Endothelial cell of hepatic sinusoid (primary cell): ENCODE measurements around the gene GALT.

ENCODE experiments used
- in situ Hi-C: cut with HindIII; loops from 2 replicates; pipeline ENCODE4 v1.10.0; 2017; ENCODE audit warnings: low sequenced_read_pairs

GALT gene

DNA sequence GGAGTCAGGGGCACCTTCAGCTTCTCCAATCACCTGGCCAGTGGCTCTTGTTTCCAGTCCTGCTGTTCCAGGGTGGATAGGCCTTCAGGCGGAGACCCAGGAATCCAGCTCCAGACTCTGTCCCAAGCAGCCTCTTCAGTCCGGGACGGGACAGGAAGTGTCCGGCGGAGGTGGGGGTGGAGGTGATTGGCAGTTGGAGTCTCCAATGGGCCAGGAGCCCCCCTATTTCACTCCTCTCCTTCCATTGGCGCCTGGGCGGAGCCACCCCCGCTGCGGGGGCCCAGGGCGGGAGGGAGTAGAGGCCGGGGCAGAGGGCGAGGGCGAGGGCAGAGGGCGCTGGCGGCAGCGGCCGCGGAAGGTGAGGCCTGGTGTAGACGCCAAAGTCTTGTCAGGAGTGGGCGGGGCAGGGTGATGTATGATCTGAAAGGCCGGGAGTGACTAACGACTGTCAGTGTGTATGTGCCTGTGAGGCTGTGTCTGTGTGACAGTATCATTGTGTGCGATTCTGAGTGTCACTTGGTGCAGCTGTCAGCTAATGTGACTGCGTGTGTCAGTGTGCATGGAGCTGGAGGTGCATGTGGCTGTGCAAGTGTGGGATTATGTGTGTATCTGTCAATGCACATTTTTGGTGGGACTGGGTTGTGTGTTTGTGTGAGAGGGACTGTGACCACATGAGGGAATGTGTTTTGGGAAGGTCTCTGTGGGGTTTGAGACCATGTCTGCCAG lies 5.6 kb downstream of the GALT start, which contains the start of gene IL11RA:
Gene IL11RA (plus strand): TSS at position 310 of the 726 bp plus-strand sequence. CDS start 3,033 bp downstream, outside the sequence.
- in situ Hi-C loops: no loop called here

DNA sequence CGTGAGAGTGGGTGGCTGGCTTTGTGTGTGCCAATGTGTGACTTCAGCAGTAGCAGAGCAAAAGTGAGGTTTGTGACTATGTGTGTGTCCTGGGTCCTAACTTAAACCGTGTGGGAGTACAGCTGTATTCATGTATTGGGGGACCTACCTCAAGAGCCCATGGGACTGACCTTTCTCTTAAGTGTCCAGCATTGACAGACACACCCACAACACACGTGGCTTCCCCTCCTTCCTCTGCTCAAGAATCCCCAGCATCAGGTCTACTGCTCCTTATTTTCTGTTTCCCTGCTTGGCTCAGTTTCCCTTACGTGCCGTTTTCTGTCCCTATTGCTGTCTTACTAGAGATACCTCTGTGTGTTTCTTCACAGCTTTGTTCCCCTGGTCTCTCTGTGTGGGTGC lies 6.1 kb downstream of the GALT start:
- in situ Hi-C loops: no loop called here

DNA sequence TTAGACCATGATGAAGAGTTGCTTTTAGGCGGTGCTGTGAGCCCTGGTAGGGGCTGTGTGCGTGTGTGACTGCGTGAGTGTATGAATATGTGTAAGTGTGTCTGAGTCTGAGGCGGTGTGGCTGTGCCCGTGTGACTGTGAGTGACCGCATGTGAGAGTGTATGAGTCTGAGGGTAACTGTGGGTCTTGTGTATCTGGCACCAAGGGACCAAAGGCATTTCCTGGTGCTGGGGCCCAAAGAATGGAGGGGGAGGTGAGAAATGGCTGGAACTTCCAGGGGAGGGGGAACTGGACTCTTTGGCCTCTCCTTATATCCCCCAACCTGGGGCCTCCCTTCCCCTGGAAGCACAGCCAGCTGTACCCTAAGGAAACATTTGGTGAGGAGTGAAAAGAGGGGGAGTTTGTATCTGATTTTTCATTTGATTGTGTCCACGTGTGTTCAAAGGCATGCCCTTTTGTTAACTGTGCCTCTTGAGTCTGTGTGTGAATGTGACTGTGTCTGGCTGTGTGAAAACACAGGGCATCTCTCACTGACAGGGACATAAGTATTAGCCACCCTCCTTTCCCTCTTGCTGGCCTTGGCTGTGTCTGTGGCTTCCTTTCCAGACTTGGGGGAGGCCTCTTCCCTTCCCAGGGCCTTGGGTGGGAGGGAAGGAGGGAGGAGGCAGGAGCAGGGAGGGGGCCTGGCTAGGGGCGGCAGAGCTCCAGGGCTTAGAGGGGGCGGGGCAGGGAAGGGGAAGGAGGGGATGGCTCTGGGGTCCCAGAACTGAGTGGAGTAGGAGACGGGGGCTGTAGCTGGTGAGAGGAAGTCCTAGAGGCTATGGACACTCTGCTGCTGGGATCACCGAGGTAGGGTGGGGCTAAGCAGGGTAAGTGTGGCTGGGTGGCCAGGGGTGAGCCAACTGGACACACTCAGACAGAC lies 6.9 kb downstream of the GALT start:
- in situ Hi-C loops: no loop called here

DNA sequence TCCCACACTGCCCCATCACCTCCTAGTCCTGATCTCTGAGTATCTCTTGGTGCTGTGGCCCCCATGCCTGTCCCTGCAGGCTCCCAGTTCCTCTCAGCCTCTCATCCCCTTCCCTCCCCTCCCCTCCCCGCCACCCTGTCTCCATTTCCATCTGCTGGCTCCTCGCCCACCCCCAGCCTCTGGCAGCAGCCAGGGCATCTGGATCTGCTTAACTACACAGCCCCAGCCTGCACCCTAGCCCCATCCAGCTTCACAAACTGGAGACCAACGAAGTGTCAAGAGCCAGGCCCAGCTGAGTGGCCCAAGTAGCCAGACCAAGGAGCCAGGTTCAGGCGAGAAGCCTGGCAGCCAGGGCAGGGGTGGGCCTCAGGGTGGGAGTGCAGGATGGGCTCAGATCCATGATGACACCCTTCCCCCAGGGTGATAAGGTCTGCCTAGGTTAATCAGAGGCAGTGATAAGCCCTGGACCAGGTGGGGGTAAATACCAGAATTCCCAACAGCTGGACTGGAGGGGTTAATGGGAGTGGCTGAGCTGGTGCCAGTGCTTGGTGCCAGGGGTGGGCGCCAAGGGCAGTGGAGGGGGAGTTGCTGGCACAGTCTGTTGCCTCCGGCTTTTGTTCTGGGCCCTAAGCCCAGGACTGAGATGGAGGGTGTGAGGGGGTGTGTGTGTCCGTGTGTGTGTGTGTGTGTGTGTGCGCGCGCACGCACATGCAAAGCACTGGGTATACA lies 8.0 kb downstream of the GALT start:
- in situ Hi-C loops: no loop called here

DNA sequence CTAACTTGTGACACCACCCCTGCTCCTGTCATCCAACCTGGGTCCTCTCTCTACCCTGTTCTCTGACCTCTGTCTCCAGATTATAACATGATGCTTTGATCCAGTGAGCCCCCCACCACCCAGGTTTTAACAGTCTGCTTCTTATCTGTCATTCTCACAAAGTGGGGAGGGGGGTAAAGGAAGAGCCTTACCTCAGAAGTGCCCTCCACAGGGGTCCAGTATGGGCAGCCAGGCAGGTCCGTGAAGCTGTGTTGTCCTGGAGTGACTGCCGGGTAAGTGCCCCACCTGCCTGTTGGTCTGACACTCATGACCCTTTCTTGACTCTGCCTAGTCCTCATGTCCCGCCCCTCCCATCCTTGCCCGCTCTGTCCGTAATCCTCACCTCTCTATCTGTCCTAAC lies 8.9 kb downstream of the GALT start:
- in situ Hi-C loops: no loop called here

DNA sequence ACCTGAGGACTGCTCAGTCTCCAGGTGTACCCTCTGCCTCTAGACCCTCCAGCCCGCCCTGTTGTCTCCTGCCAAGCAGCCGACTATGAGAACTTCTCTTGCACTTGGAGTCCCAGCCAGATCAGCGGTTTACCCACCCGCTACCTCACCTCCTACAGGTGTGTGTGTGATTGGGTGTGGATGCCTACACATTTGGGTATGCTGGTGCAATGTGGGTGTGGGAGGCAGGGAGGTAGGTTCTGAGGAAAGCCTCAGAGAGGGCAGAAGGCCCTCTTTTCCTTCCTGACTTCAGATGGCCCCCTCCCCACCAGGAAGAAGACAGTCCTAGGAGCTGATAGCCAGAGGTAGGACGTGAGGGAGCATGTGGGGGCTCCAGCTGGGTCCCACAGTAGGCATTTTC lies 10.5 kb downstream of the GALT start:
- in situ Hi-C loops: no loop called here

DNA sequence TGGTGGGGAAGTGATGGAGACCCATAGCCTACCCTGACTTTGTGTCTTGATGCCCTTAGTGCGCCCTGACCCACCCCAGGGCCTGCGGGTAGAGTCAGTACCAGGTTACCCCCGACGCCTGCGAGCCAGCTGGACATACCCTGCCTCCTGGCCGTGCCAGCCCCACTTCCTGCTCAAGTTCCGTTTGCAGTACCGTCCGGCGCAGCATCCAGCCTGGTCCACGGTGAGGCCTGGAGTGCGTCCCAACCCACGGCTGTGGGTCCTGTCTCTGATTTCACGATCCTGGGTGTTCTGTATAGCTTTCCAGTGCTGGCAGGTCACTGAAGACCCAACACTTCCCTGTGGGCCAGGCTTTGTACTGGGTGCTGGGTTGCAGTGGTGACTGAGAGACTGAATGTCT lies 12.0 kb downstream of the GALT start:
- in situ Hi-C loops: no loop called here

DNA sequence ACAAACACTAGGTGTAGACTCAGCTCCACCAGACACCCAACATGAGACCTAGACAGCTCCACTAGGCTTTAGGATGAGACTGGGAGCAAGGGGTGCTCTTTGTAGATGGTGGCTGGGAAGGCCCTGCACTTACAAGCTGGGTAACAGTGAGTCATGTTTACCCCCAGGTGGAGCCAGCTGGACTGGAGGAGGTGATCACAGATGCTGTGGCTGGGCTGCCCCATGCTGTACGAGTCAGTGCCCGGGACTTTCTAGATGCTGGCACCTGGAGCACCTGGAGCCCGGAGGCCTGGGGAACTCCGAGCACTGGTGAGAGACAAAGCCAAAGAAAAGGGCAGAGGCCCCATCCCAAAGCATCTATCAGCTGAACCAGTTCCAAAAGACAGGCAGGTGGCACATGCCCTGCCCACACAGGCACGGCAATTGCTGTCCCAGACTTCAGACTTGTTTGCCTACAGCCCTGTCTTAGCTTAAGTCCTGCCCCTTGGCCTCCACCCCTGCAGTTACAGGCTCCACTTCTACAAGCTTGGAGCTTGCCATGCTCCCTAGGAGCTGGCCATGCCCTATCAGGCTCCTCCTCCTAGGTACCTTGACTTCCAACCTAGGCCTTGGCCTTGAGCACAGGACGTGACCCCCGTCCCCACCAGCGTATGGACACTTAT lies 13.2 kb downstream of the GALT start:
- in situ Hi-C loops: no loop called here

DNA sequence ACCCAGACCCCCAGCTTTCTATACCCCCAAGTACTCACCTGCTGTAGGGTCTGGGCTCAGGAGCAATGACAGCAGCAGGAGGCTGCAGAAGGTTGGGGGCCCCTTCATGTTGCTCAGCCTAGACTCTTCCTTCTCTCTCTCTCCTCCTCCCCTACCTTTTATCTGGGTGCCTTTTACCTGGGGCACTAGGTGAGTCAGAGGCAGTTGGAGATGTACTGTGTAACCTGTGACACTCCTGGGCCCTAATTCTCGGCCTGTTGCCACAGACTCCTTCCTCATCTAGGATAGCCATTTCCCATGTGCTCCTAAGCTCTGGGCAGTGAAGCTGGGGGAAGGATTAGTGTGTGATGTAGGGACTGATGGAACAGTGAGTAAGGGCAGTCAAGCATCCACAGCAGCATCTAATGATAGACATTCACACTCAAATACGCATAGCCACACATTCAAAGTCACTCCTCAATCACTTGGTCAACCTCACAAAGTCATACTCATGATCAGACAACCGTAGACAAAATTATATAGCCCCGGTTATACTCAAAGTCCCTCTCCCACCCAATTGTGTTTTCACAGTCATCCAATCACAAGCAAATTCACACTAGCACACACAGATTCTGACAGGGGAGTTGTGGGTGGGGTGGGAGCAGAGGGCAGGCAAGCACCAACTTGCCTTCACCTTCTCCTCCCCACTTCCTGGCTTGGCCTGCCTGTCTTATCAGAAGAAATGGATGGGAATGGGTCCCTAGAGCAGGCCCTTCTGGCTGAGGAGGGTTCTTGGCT lies 16.2 kb downstream of the GALT start, which contains the start of gene CCL27:
Gene CCL27 (minus strand): TSS at position 132 of the 777 bp plus-strand sequence. CDS start 24 bp downstream, at position 108.
- in situ Hi-C loops: no loop called here

DNA sequence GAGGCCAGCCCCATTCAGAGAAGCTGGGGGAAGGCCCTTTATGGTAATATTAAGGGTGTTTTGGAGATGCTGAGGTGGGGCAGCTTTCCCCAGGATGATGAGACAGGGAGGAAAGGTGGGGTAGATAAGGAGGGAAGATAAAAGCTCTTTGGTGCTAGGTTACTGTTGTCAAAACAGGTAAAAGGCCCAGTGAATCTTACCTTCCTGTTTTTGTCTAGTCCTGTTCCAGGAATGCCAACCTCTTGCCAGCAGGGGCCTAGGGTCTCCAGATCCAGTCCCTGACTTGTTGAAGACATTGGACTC lies 16.8 kb downstream of the GALT start:
- in situ Hi-C loops: no loop called here

DNA sequence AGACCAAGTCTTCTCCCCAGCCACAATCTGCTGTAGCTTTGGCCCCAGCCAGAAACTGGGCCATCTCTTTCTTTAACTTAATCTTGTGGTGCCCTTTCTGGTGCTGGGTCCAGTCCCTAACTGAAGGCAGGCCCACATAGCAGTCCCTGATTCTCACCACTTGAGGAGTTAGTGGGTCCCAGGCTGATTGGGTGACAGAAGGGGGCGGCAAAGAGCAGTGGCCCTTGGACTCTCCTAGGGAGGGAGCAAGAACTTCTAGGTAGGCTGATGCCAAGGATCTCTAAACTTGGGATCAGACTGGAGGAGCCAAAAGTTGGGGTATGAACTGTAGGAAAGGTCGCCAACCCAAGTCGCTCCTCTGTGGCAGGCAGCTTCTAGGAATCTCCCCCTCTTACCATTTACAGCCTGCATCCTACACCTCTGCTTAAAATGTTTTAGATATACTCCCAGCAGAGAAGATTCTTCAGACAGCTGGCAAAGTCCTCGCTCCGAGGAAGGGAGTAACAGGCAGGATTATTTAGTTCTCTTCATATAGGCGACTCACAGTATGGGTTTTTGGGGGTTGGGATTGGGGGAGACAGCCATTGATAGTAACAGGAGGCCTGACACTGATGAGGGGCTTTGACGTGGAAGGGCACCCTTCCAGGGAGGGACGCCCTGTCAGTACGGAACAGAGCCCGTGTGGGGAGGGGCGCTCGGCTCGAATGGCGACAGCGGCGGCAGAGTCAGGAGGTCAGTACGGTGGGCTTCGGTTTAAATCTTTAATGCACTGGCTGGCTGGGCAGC lies 18.0 kb downstream of the GALT start:
- in situ Hi-C loops: no loop called here

DNA sequence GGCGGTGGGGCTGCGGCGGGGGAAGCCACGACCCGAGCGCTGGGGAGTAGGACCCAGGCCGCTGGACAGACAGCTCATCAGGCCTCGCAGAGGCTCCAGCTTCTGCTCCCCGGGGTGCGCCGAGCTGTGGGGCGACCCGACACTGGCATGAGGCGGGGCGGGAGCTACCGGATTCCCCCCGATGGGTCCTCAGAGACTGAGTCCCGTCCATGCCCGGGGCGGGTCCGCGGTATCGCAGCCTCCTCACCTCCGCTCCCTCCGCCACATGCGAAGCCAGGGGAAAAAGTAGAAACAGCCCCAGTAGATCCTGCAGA lies 18.5 kb downstream of the GALT start:
- in situ Hi-C loops: no loop called here

DNA sequence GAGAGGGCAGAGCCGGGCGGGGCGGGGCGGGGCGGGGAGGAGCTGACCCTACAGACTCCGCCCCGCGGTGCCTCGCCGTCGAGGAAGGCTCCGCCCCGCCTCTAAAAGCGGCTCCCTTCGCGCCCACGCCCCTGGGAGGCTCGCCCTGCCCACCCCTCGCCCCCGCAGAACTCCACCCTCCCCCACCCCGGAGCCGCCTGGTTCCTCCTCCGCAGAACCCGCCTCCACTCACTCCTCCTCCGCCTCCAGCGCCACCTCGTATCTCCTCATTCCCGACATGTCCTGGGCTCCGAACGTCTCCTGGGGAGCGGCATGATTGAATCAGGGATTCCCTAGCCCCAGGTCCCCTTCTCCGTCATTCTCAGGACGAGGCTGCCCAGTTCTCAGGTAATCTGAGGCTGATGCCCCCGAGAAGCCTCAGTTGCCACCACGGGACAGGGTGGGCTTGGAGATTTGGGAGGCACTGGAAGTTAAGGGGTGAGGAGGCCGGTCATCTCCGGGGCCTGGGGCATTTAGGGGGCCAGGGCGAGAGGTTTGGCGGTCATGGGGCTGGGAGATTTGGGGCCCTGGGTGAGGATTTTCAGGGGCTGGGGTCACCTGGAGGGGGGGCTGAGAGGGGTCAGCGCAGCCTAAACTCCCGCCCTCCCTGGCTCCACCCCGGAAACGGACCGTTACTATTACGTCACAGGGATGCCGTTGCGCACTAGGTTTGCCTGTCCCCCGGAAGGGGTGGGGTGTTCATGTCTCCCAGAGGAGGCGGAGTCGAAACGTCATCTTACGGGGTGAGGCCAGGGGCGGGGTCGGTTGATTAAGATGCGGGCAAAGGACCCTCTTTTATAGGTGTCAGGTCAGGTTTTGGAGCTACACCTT lies 19.1 kb downstream of the GALT start:
- in situ Hi-C loops: no loop called here

DNA sequence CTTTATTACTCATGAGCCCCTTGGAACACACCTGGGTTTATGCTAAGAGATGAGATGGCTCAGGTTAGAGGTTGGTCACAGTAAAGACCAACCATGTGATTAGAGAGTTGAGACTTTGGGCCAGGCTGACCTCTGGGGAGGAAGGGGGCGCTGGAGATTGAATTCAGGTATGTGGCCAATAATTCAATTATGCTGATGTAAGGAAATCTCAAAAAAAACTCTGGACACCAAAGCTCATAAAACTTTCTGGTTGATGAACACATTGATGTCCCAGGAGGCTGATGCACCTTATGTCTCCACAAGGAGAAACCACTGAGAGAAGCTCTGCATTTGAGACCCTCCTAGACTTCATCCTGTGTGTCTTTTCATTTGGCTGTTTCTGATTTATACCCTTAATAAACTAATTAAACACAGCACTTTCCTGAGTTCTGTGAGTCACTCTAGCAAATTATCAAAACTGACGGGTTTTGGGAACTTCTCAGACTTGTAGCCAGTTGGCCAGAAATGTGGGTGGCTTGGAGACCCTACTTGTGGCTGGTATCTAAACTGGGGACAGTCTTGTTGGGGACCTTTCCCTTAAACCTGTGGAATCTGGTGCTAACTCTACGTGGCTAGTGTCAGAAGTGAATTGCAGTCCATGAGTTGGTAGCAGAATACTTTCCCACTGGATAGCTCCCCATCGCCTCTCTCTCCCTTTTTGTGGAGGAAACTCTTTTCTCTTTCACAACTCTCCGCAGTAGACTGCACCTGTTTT lies 23.5 kb downstream of the GALT start:
- in situ Hi-C loops: no loop called here

DNA sequence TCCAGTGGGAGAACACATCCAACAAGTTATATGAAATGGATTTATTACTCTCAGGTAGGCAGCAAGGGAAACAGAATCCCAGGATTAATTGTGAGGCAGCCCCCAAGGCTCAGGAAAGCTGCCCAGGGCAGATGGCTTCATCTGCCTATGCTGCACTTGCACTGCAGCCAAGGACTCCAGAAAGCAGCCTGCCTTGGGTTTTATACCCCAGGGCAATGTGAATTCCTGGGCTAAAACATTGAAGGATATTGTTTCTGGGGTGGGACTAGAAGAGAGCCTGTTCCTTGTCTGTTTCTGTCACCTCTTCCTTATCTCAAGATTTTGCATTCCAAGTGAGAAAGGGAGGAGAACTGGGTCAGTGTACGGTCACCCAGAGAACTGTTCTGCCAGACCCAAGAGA lies 24.8 kb downstream of the GALT start:
- in situ Hi-C loops: no loop called here

DNA sequence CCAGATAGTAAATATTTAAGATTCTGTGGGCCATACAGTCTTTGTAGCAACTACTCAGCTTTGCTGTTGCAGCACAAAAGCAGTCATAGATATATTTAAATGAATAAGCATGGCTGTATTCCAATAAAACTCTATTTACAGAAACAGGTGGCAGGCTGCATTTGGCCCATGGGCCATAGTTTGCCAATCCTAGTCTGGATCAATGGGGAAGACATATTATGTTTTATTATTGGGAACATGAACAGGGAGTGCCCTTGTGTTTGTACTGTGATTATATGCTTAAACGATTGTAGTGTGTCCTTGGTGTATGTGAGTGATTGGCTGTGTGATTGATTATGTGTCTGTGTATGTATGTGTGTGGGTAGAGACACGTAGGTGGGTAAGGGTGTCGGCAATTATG lies 28.0 kb downstream of the GALT start:
- in situ Hi-C loops: no loop called here

DNA sequence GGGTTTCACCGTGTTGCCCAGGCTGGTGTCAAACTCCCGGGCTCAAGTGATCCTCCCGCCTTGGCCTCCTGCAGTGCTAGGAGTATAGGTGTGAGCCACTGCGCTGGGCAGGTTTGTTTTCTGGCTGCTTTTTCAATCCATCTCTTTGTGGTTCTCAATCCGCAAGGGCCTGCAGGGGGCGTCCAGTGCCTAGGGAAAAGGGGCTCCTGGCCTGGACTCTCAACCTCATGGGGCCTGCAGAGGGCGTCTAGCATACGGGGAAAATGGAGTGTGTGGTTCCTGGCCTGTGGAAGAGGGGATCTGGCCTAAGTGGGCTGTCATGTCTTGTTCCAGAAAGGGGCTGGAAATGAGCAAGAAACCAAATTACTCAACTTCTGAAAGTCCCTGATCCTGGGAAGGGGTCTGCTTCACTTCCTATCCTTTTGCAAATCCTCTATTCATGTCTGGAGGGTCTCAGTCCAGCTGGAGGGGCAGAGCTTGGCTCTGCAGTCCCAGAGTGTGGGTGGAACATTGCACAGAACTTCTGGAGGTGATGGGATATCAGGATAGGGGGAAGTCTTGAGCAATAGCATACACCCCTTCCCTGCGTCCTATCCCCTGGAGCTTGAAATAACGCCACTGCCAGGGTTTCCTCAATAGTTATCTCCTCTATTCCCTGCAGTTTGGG lies 28.7 kb downstream of the GALT start:
- in situ Hi-C loops: no loop called here
